Epithelial cell of proximal tubule (primary cell): ENCODE results near the gene CENPI. TPM values are rescaled to one million over a fixed set of nuclear protein-coding genes. Genes with fewer than 3 reads are reported as not detected.

ENCODE experiments used
- DNase-seq: peaks from one replicate; pipeline ENCODE4 v3.0.0-alpha.2; 2011; ENCODE audit warnings: low read depth
- H3K4me3 ChIP-seq: 2 replicates; pipeline ENCODE4 v1.5.1; 2011; ENCODE audit warnings: low read depth, mild to moderate bottlenecking, low read length
- total RNA-seq: library from RNA; depleted of rRNA; stranded (reverse); fragments of >200 nt; gene quantifications from 2 replicates; pipeline ENCODE4 v1.2.3, GENCODE V29; 2015
- TF ChIP-seq, protein P1 (sequence below): conservative IDR thresholded peaks from 2 replicates; pipeline ENCODE4 v1.5.1; 2012; ENCODE audit warnings: low read depth, mild to moderate bottlenecking, low read length

Gene CENPI
- total RNA-seq, 1 donor from 2014 or later, result 20.4 TPM

DNA sequence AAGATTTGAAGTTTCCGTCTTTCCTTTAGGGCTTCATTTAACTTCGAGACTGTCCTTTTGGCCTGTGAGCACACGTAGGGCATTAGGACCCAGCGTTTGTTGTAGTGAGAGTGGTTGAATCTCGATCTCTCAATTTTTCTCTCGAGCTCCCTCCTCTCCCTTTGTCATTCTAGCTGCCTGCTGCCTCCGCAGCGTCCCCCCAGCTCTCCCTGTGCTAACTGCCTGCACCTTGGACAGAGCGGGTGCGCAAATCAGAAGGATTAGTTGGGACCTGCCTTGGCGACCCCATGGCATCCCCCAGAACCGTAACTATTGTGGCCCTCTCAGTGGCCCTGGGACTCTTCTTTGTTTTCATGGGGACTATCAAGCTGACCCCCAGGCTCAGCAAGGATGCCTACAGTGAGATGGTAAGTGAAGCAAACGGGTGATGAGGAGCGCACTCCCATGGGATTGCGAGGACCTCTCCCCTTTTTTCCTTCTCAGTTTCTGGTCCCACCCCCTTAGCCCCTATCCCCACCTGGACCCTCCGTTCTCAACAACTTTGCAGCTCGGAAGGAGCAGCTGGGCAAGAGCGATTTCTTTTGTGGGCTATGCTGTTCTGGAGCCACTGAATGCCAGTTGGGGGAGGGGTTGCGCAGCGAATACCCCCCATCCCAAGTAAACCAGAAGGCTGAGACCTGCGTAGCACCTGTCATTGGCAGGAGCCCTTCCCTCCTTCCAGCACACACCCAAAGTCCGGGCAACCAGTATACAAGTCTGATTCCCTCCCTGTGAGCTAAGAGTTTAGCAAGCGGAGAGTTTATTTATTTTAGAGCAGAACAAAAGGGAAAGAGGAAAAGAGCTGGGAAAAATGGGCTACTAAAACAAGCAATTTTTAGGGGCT is 19.0 kb upstream of the CENPI start, which contains the start of gene TMEM35A:
Gene TMEM35A (plus strand): TSS at position 164 of the 883 bp plus-strand sequence. CDS start 124 bp downstream, at position 288.
- TF ChIP-seq, protein P1, sequence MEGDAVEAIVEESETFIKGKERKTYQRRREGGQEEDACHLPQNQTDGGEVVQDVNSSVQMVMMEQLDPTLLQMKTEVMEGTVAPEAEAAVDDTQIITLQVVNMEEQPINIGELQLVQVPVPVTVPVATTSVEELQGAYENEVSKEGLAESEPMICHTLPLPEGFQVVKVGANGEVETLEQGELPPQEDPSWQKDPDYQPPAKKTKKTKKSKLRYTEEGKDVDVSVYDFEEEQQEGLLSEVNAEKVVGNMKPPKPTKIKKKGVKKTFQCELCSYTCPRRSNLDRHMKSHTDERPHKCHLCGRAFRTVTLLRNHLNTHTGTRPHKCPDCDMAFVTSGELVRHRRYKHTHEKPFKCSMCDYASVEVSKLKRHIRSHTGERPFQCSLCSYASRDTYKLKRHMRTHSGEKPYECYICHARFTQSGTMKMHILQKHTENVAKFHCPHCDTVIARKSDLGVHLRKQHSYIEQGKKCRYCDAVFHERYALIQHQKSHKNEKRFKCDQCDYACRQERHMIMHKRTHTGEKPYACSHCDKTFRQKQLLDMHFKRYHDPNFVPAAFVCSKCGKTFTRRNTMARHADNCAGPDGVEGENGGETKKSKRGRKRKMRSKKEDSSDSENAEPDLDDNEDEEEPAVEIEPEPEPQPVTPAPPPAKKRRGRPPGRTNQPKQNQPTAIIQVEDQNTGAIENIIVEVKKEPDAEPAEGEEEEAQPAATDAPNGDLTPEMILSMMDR, result no peak
- H3K4me3 ChIP-seq, result peak within 1 kb of the TSS; percentile 41
- no peak for DNase-seq

DNA sequence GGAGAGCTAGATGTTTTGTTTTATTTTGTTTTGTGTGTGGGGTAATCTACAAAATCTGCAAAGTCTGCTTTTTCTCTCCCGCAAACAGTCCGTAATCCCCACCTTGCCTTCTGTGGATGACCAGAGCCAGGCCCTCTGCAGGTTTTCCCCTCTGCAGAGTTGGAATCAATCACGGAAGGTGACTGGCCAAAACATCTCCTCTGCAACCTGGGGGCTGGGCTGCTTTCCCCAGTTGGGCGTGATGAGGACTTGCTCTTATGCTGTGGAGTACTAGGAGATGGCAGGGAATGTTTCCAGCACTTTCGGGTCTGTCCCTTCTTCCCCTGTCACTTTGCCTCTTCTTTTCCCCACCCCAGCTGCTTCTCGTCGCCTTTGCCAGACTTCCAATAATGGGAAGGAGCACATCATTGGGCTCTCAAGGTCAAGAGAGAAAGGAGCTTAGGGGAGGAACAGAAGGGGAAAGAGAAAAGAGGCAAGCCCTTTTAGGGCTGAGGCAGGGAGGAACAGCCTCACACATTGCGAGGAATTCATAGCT is 18.2 kb upstream of the CENPI start:
- no peak for DNase-seq
- no peak overlapping the region for H3K4me3 ChIP-seq
- TF ChIP-seq, protein P1, result no peak

DNA sequence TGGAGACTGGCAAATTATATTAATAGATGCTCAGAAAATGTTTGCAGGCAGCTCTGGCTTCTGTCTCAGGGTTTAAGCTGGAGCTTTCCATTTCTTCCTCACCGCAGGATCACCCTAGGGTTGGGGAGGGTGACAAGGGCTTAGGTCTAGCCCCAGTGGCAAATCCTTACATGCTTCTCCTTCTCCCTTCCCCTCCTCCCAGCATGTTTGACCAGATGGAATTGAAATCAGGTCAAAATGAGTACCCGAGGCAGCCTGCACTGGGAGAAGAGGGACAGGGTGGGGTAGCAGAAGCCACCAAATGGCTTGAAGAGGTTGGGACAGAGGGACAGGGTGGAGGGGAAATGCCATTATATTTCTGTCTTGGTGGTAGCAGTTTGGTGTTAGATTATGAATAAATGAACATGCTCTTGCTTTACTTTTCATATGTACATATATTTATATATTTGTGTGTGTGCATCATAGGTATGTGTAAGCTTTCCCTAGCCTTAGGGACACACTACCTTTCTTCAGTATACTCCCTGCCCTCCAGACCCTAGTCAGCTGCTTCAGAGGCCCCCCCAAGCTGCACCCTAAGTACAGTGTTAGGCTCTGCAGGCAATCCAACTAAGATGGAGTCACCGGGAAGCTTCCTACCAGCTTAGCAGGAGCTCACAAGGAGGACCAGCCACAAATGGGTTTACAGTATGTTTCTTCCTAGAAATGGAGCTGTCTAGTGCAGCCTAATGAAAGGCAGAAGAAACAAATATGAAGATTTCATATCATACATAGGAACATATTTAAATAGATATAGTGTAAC is 17.5 kb upstream of the CENPI start:
- TF ChIP-seq, protein P1, result no peak
- DNase-seq, result no peak
- no peak overlapping the region for H3K4me3 ChIP-seq

DNA sequence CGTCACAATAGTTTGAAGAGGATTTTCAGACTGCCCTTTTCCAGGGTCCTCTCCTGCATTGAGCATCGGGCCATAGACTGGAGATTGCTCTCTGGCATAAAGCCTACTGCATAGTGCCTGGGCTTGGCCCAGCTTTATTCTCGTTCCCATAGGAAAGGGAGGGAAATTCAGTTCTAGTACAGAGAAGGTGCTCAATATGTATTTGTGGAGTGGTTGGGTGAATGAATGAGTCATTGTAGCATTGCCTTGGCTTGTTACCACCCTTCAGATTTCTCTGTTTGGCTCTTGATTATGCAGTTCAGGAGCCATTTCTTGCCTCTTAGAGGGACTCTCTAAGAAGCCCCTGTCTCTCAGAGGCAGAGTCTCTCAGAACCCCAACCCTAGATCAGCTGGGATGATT is 16.8 kb upstream of the CENPI start:
- H3K4me3 ChIP-seq, result no peak overlapping the region
- DNase-seq, result no peak
- TF ChIP-seq, protein P1, result no peak

DNA sequence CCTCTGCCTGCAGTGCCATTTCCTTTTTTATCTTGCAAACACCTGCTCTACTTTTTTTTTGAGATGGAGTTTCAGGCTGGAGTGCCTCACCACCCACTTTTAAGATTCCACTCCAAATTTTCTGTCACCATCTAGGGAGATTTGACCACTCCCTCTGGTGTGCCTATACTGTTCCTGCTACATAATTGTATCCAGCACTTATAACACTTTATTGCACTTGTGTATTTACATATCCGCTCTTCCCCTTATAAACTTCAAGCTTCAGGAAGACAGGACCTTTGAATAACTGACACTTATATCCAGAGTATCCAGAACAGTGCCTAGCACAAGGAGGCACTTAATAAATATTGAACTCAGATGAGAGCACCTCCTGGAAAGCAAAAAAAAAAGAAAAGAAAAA is 6.2 kb upstream of the CENPI start:
- no peak overlapping the region for H3K4me3 ChIP-seq
- TF ChIP-seq, protein P1, result no peak
- DNase-seq, result no peak

DNA sequence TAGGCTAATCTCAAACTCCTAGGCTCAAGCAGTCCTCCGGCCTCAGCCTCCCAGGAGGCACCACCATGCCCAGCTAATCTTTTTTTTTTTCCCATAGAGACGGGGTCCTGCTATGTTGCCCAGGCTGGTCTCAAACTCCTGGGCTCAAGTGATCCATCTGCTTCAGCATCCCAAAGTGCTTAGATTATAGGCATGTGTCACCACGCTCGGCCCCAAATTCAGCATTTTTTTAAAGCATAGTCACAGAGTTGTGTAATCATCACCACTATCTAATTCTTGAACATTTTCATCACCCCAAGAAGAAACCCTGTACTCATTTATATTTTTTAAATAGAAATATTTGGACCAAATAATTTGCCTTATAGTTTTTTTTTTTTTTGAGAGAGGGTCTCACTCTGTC is 10.3 kb downstream of the CENPI start:
- H3K4me3 ChIP-seq, result no peak overlapping the region
- TF ChIP-seq, protein P1, result no peak
- no peak for DNase-seq
